Parathyroid adenoma (tissue), 2 donors: Measurements from ENCODE around the gene PRELID3B.

Experiments
- H2AFZ ChIP-seq: fragments of 300-600 bp; sonication (generic); one replicate; pipeline ENCODE4 v1.7.0; 2017; ENCODE audit warnings: antibody characterized with exemption, mild to moderate bottlenecking
- H3K27ac ChIP-seq: fragments of 300-600 bp; sonication (generic); one replicate; pipeline ENCODE4 v1.7.0; 2017
- H3K27me3 ChIP-seq: fragments of 300-600 bp; sonication (generic); one replicate; pipeline ENCODE4 v1.7.0; 2017; ENCODE audit warnings: low read length; ENCODE audit not compliant: control insufficient read depth, insufficient read depth
- H3K36me3 ChIP-seq: fragments of 300-600 bp; sonication (generic); one replicate; pipeline ENCODE4 v1.7.0; 2017; ENCODE audit warnings: low read length; ENCODE audit not compliant: control insufficient read depth, insufficient read depth
- H3K4me1 ChIP-seq: fragments of 300-600 bp; sonication (generic); one replicate; pipeline ENCODE4 v1.7.0; 2017; ENCODE audit warnings: control low read depth
- H3K4me2 ChIP-seq: fragments of 300-600 bp; sonication (generic); one replicate; pipeline ENCODE4 v1.7.0; 2017; ENCODE audit warnings: low read length
- H3K4me3 ChIP-seq: fragments of 300-600 bp; sonication (generic); one replicate; pipeline ENCODE4 v1.7.0; 2017; ENCODE audit warnings: low read depth, low read length
- H3K79me2 ChIP-seq: fragments of 300-600 bp; sonication (generic); one replicate; pipeline ENCODE4 v1.7.0; 2017; ENCODE audit warnings: control low read depth
- H3K9ac ChIP-seq: fragments of 300-600 bp; sonication (generic); one replicate; pipeline ENCODE4 v1.7.0; 2017; ENCODE audit warnings: mild to moderate bottlenecking
- H3K9me3 ChIP-seq: fragments of 300-600 bp; sonication (generic); one replicate; pipeline ENCODE4 v1.7.0; 2017; ENCODE audit warnings: low read length; ENCODE audit not compliant: control insufficient read depth
- TF ChIP-seq, protein P1 (sequence below): fragments of 300-600 bp; sonication (generic); IDR thresholded peaks from one replicate; pipeline ENCODE4 v1.7.0; 2017; ENCODE audit warnings: antibody characterized with exemption, mild to moderate bottlenecking
- donor health status: primary hyperparathyroidism.

Gene PRELID3B

GRCh38 chr20:59025511-59025910 is 17.1 kb downstream of the PRELID3B start:
- H3K9me3 ChIP-seq, result no peaks in the 10 kb centered on the region
- H3K79me2 ChIP-seq, result peaks cover 2% of the 10 kb centered on the region
- H3K36me3 ChIP-seq, result no peaks in the 10 kb centered on the region
- peaks cover 10% of the 10 kb centered on the region for H3K4me1 ChIP-seq
- no peak overlapping the region for H3K4me2 ChIP-seq
- no peak overlapping the region for H2AFZ ChIP-seq
- no peaks in the 10 kb centered on the region for H3K27me3 ChIP-seq
- H3K9ac ChIP-seq, result no peak overlapping the region
- no peak overlapping the region for H3K27ac ChIP-seq
- TF ChIP-seq, protein P1, sequence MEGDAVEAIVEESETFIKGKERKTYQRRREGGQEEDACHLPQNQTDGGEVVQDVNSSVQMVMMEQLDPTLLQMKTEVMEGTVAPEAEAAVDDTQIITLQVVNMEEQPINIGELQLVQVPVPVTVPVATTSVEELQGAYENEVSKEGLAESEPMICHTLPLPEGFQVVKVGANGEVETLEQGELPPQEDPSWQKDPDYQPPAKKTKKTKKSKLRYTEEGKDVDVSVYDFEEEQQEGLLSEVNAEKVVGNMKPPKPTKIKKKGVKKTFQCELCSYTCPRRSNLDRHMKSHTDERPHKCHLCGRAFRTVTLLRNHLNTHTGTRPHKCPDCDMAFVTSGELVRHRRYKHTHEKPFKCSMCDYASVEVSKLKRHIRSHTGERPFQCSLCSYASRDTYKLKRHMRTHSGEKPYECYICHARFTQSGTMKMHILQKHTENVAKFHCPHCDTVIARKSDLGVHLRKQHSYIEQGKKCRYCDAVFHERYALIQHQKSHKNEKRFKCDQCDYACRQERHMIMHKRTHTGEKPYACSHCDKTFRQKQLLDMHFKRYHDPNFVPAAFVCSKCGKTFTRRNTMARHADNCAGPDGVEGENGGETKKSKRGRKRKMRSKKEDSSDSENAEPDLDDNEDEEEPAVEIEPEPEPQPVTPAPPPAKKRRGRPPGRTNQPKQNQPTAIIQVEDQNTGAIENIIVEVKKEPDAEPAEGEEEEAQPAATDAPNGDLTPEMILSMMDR, result no peak
- H3K4me3 ChIP-seq, result no peak overlapping the region

DNA sequence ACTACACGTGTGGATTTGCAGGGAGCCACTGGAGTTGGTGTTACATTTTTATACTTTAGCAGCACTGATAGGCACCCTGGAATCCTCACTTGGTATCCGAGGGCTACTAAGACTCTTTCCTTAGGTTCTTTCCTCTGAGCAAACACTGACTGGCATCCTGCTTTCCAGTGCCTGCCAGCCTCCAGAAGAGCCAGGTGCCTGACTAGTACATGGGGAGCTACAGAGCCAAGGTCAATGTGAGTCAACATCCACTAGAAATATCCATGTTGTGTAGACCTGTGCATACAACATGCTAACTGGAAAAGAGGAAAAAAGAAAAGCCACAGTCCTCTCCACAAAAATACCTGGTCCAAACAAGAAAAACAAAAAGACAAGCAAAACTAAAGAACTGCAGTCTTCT is 17.5 kb downstream of the PRELID3B start:
- H3K27me3 ChIP-seq, result no peaks in the 10 kb centered on the region
- H3K4me2 ChIP-seq, result no peak overlapping the region
- no peak overlapping the region for H2AFZ ChIP-seq
- peaks cover 2% of the 10 kb centered on the region for H3K79me2 ChIP-seq
- H3K4me3 ChIP-seq, result no peak overlapping the region
- no peak overlapping the region for H3K27ac ChIP-seq
- TF ChIP-seq, protein P1, result no peak
- no peaks in the 10 kb centered on the region for H3K36me3 ChIP-seq
- no peaks in the 10 kb centered on the region for H3K9me3 ChIP-seq
- H3K9ac ChIP-seq, result no peak overlapping the region
- peaks cover 10% of the 10 kb centered on the region for H3K4me1 ChIP-seq

- H3K36me3 ChIP-seq, result no peaks in the 10 kb centered on the region
- H3K9ac ChIP-seq, result no peak overlapping the region
- no peaks in the 10 kb centered on the region for H3K9me3 ChIP-seq
- H2AFZ ChIP-seq, result no peak overlapping the region
- H3K27me3 ChIP-seq, result no peaks in the 10 kb centered on the region
- peaks cover 3% of the 10 kb centered on the region for H3K4me1 ChIP-seq
- H3K79me2 ChIP-seq, result peaks cover 5% of the 10 kb centered on the region
- no peak overlapping the region for H3K27ac ChIP-seq
- TF ChIP-seq, protein P1, result no peak
- no peak overlapping the region for H3K4me2 ChIP-seq
- H3K4me3 ChIP-seq, result no peak overlapping the region
These were observed 18.5 kb downstream of the PRELID3B start for GRCh38 chr20:59024111-59024530.

DNA sequence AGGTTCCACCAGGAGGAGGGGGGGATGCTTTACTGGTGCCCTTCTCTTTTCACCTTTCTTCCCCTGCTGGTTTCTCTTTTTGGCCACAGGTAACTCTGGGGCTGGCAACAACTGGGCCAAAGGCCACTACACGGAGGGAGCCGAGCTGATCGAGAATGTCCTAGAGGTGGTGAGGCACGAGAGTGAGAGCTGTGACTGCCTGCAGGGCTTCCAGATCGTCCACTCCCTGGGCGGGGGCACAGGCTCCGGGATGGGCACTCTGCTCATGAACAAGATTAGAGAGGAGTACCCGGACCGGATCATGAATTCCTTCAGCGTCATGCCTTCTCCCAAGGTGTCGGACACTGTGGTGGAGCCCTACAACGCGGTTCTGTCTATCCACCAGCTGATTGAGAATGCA is 19.0 kb downstream of the PRELID3B start:
- Histone ChIP-seq H3K9ac (no peak overlapping the region), H2AFZ (no peak overlapping the region), H3K4me1 (no peaks in the 10 kb centered on the region), H3K4me3 (no peak overlapping the region), H3K36me3 (no peaks in the 10 kb centered on the region), H3K27ac (no peak overlapping the region), H3K79me2 (peaks cover 5% of the 10 kb centered on the region), H3K9me3 (no peaks in the 10 kb centered on the region), H3K27me3 (no peaks in the 10 kb centered on the region), H3K4me2 (no peak overlapping the region)
- TF ChIP-seq, protein P1, result no peak

DNA sequence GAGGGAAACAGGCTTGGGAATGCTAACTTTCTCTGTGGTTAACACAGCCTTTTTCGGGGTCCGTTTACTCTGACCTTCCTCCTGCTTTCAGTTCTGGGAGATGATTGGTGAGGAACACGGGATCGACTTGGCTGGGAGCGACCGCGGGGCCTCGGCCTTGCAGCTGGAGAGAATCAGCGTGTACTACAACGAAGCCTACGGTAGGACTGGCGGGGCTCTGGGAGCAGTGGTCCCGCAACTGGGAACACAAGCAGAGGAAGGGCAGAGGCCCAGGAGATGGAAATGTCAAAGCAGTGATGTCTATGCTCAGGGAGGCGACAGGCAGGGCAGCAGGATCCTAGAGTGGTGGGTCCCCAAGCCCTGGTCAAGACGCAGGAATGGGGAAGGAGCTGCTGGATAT is 19.8 kb downstream of the PRELID3B start:
- TF ChIP-seq, protein P1, result no peak
- Histone ChIP-seq H3K4me3 (no peak overlapping the region), H3K79me2 (peaks cover 8% of the 10 kb centered on the region), H3K27ac (no peak overlapping the region), H3K9me3 (no peaks in the 10 kb centered on the region), H2AFZ (no peak overlapping the region), H3K27me3 (no peaks in the 10 kb centered on the region), H3K36me3 (no peaks in the 10 kb centered on the region), H3K4me1 (no peaks in the 10 kb centered on the region), H3K4me2 (no peak overlapping the region), H3K9ac (no peak overlapping the region)
